ENCODE results near the gene POU2F1. TPM values are rescaled to one million over a fixed set of nuclear protein-coding genes. Genes with fewer than 3 reads are reported as not detected.

POU2F1 gene
- polyA plus RNA-seq, 2 of the 4 experiments (the other 2 are of a cell fraction): 2.9 to 9.4 TPM

DNA sequence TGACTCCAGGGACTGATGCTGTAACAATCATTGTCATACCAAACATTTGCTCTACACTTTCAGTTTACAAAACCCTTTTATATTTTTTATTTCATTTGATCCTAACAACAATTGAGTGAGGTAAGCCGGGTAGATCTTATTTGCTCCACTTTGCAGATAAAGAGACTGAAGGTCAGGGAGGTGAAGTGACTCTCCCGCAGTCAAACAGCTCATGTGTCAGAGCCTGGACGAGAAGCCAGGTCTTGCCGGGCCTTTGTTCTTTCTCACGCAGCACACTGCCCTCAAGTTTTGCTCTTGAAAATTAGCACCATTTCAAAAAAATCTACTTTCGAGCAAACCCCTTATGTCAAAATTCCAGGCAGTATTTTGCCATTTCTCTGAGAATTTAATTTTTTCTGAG, 232.4 kb downstream of the POU2F1 start:
- POLR2A ChIA-PET: no interaction called here
- Histone ChIP-seq H3K4me2 (no peak overlapping the region), H3K9me3 (no peaks in the 10 kb centered on the region), H3K4me3 (no peak overlapping the region), H3K27ac (no peak overlapping the region), H3K4me1 (peaks cover 9% of the 10 kb centered on the region)
- ATAC-seq (no peak), FAIRE-seq (no peak), DNase-seq (ENCODE audit: low read depth in 1 of 2, low spot score in 1 of 2) (no peak)
- WGBS (ENCODE audit: missing lambda C conversion rate): 68% methylated on average over 6 of the region's 6 CpGs
- TF ChIP-seq EHMT2 (IDR thresholded peaks at IDR 0.05; ENCODE audit: low read depth) (no peak), NR3C1 (IDR thresholded peaks at IDR 0.05) (no peak), HOXB13 (CRISPR knock-in tag; IDR thresholded peaks at IDR 0.05; ENCODE audit: low read depth) (no peak), CBX8 (IDR thresholded peaks at IDR 0.05) (no peak), MAFK (IDR thresholded peaks at IDR 0.05; ENCODE audit: partially characterized antibody) (no peak), RAD21 (conservative IDR thresholded peaks at IDR 0.05 in 1 of 2, IDR thresholded peaks at IDR 0.05 in 1 of 2) (no peak), MAZ (IDR thresholded peaks at IDR 0.05; ENCODE audit: borderline replicate concordance, low read depth, low read length) (no peak), SREBF2 (IDR thresholded peaks at IDR 0.05) (no peak), JUN (IDR thresholded peaks at IDR 0.05) (no peak), NFE2L2 (conservative IDR thresholded peaks at IDR 0.05; ENCODE audit: low read length) (no peak), KDM1A (IDR thresholded peaks at IDR 0.05; ENCODE audit: low read depth) (no peak), EHF (CRISPR knock-in tag; IDR thresholded peaks at IDR 0.05) (no peak), HEYL (CRISPR knock-in tag; IDR thresholded peaks at IDR 0.05) (no peak), RARB (CRISPR knock-in tag; IDR thresholded peaks at IDR 0.05) (no peak), FOXS1 (CRISPR knock-in tag; IDR thresholded peaks at IDR 0.05) (no peak)
- TF ChIP-seq, protein P1, sequence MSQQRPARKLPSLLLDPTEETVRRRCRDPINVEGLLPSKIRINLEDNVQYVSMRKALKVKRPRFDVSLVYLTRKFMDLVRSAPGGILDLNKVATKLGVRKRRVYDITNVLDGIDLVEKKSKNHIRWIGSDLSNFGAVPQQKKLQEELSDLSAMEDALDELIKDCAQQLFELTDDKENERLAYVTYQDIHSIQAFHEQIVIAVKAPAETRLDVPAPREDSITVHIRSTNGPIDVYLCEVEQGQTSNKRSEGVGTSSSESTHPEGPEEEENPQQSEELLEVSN (IDR thresholded peaks at IDR 0.05; ENCODE audit: borderline replicate concordance, low read depth): no peak
- TF ChIP-seq, protein P2, sequence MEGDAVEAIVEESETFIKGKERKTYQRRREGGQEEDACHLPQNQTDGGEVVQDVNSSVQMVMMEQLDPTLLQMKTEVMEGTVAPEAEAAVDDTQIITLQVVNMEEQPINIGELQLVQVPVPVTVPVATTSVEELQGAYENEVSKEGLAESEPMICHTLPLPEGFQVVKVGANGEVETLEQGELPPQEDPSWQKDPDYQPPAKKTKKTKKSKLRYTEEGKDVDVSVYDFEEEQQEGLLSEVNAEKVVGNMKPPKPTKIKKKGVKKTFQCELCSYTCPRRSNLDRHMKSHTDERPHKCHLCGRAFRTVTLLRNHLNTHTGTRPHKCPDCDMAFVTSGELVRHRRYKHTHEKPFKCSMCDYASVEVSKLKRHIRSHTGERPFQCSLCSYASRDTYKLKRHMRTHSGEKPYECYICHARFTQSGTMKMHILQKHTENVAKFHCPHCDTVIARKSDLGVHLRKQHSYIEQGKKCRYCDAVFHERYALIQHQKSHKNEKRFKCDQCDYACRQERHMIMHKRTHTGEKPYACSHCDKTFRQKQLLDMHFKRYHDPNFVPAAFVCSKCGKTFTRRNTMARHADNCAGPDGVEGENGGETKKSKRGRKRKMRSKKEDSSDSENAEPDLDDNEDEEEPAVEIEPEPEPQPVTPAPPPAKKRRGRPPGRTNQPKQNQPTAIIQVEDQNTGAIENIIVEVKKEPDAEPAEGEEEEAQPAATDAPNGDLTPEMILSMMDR (IDR thresholded peaks at IDR 0.05): no peak
- CTCF ChIA-PET: interaction anchor here (1.0 to 1.9 kb wide), 2 partner anchors 10 to 81 kb away, joined by 3 to 5 read pairs; no protein-coding TSS in a partner anchor

DNA sequence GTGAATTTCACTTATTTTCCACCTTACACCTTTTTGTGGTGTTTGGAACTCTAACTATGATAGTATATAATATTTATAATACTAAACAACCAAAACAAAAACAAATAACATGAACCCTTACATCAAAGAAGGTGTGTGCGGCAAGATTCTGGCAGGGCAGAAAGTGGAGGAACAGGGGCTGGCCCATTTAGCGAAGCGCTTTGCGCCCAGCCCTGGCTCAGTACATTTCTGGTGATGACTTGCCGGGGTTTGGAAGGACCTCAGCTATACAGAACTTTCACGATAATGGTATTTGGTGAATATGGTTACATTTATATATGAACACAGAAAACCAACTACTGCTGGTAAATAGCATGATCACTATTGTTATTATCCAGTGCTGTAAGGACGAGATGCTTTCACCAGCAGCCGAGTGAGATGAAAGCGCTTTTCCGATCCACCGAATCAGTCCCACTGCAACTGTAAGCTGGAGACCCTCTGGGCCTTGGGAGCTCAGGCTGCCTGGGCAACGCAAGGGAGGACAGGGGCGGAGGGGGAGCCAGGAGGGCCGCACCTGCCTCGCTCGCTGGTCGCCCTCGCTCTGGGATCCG, 233.7 kb downstream of the POU2F1 start:
- no peak for ATAC-seq

More for the DNA sequence above, 233.7 kb downstream of the POU2F1 start:
- Histone ChIP-seq H3K4me3 (peak overlapping the region; percentile 68), H3K9me3 (no peaks in the 10 kb centered on the region), H3K4me2 (peak overlapping the region; percentile 92), H3K27ac (peak overlapping the region; percentile 82 to 89), H3K4me1 (peaks cover 6% of the 10 kb centered on the region; the same call in 1 of the 3 replicates)
- CTCF ChIA-PET: interaction anchor here (0.6 to 3.6 kb wide), 15 partner anchors 11 to 395 kb away, joined by 3 to 23 read pairs (median 4); no protein-coding TSS in a partner anchor
- POLR2A ChIA-PET: interaction anchor here (0.9 to 2.3 kb wide), 8 partner anchors 11 to 234 kb away, joined by 3 to 9 read pairs (median 5); partner anchors contain the start of genes CREG1 and POU2F1
- no peak for FAIRE-seq
- WGBS (ENCODE audit: missing lambda C conversion rate): 45% methylated on average over 14 of the region's 19 CpGs
- DNase-seq (ENCODE audit: low read depth in 1 of 2, low spot score in 1 of 2): peak in 1 of 2 experiments; percentile 37
- no peak for TF ChIP-seq ZNF302 (CRISPR knock-in tag; IDR thresholded peaks at IDR 0.05)
- no peak for TF ChIP-seq RCOR1 (IDR thresholded peaks at IDR 0.05; ENCODE audit: low read depth, low read length)
- TF ChIP-seq ZC3H11A (IDR thresholded peaks at IDR 0.05): no peak
- TF ChIP-seq, protein P3, sequence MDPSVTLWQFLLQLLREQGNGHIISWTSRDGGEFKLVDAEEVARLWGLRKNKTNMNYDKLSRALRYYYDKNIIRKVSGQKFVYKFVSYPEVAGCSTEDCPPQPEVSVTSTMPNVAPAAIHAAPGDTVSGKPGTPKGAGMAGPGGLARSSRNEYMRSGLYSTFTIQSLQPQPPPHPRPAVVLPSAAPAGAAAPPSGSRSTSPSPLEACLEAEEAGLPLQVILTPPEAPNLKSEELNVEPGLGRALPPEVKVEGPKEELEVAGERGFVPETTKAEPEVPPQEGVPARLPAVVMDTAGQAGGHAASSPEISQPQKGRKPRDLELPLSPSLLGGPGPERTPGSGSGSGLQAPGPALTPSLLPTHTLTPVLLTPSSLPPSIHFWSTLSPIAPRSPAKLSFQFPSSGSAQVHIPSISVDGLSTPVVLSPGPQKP (IDR thresholded peaks at IDR 0.05; ENCODE audit: low read depth, low read length): no peak
- no peak for TF ChIP-seq RFX5 (IDR thresholded peaks at IDR 0.05)
- no peak for TF ChIP-seq EHF (CRISPR knock-in tag; IDR thresholded peaks at IDR 0.05)
- no peak for TF ChIP-seq KDM5A (IDR thresholded peaks at IDR 0.05)
- TF ChIP-seq ZFP36 (IDR thresholded peaks at IDR 0.05; ENCODE audit: borderline replicate concordance, partially characterized antibody): no peak
- no peak for TF ChIP-seq HDAC2 (IDR thresholded peaks at IDR 0.05)
- no peak for TF ChIP-seq NPAS2 (CRISPR knock-in tag; IDR thresholded peaks at IDR 0.05; ENCODE audit: borderline replicate concordance)
- TF ChIP-seq POLR2A (IDR thresholded peaks at IDR 0.05; ENCODE audit: low read length): no peak

All from A549 (cell line).